ENCODE results near the gene RHOU.

Gene RHOU

GRCh38 chr1:228695015-228695955 is 40.0 kb upstream of the RHOU start:
- TF ChIP-seq POLR2AphosphoS5 (IDR thresholded peaks at IDR 0.05; ENCODE audit: low read depth, low read length) (no peak), FOXP2 (optimal IDR thresholded peaks at IDR 0.05; ENCODE audit: borderline replicate concordance, extremely low read depth, extremely low read length, insufficient read depth) (no peak), REST (IDR thresholded peaks at IDR 0.05; ENCODE audit: insufficient read depth in 1 of 2, low read depth in 2 of 2, low read length in 2 of 2) (no peak)

- TF ChIP-seq POLR2AphosphoS5 (IDR thresholded peaks at IDR 0.05; ENCODE audit: low read depth, low read length) (no peak), FOXP2 (optimal IDR thresholded peaks at IDR 0.05; ENCODE audit: borderline replicate concordance, extremely low read depth, extremely low read length, insufficient read depth) (no peak), REST (IDR thresholded peaks at IDR 0.05; ENCODE audit: insufficient read depth in 1 of 2, low read depth in 2 of 2, low read length in 2 of 2) (no peak), TAF1 (IDR thresholded peaks at IDR 0.05; ENCODE audit: borderline replicate concordance, insufficient read depth, low read length) (no peak), SIN3A (IDR thresholded peaks at IDR 0.05; ENCODE audit: borderline replicate concordance, insufficient read depth, low read length) (no peak)
These were observed 37.9 kb upstream of the RHOU start for GRCh38 chr1:228697207-228698016.

GRCh38 chr1:228698017-228698329 is 37.3 kb upstream of the RHOU start:
- no peak for TF ChIP-seq POLR2AphosphoS5 (IDR thresholded peaks at IDR 0.05; ENCODE audit: low read depth, low read length)
- no peak for TF ChIP-seq SIN3A (IDR thresholded peaks at IDR 0.05; ENCODE audit: borderline replicate concordance, insufficient read depth, low read length)
- TF ChIP-seq REST (IDR thresholded peaks at IDR 0.05; ENCODE audit: insufficient read depth in 1 of 2, low read depth in 2 of 2, low read length in 2 of 2) = no peak
- TF ChIP-seq TAF1 (IDR thresholded peaks at IDR 0.05; ENCODE audit: borderline replicate concordance, insufficient read depth, low read length) = no peak
- no peak for TF ChIP-seq FOXP2 (optimal IDR thresholded peaks at IDR 0.05; ENCODE audit: borderline replicate concordance, extremely low read depth, extremely low read length, insufficient read depth)

- no peak for TF ChIP-seq TAF1 (IDR thresholded peaks at IDR 0.05; ENCODE audit: borderline replicate concordance, insufficient read depth, low read length)
- TF ChIP-seq FOXP2 (optimal IDR thresholded peaks at IDR 0.05; ENCODE audit: borderline replicate concordance, extremely low read depth, extremely low read length, insufficient read depth) = no peak
- no peak for TF ChIP-seq SIN3A (IDR thresholded peaks at IDR 0.05; ENCODE audit: borderline replicate concordance, insufficient read depth, low read length)
These were observed 32.8 kb upstream of the RHOU start for GRCh38 chr1:228702433-228702832.

- TF ChIP-seq SIN3A (IDR thresholded peaks at IDR 0.05; ENCODE audit: borderline replicate concordance, insufficient read depth, low read length) (no peak), POLR2AphosphoS5 (IDR thresholded peaks at IDR 0.05; ENCODE audit: low read depth, low read length) (no peak), REST (IDR thresholded peaks at IDR 0.05; ENCODE audit: insufficient read depth in 1 of 2, low read depth in 2 of 2, low read length in 2 of 2) (no peak), FOXP2 (optimal IDR thresholded peaks at IDR 0.05; ENCODE audit: borderline replicate concordance, extremely low read depth, extremely low read length, insufficient read depth) (no peak), TAF1 (IDR thresholded peaks at IDR 0.05; ENCODE audit: borderline replicate concordance, insufficient read depth, low read length) (no peak)
These were observed 29.0 kb upstream of the RHOU start for GRCh38 chr1:228706305-228706704.

Measured in PFSK-1 (cell line).